ENCODE results near the gene QDPR.

The QDPR gene

DNA sequence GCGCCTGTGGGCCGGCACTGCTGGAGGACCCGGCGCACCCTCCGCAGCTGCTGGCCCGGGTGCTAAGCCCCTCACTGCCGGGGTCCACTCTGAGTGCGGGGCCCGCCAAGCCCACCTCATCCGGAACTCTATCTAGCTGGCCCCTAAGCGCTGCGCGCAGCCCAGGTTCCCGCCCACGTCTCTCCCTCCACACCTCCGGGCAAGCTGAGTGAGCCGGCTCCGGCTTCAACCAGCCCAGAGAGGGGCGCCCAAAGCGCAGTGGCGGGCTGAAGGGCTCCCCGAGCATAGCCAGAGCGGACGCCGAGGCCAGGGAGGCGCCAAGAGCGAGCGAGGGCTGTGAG is 75.2 kb downstream of the QDPR start:
- no peak overlapping the region for H3K4me2 ChIP-seq (ENCODE audit: low read length)
- no peaks in the 10 kb centered on the region for H3K27me3 ChIP-seq (ENCODE audit: insufficient read depth, low read length)
- no peaks in the 10 kb centered on the region for H3K9me3 ChIP-seq (ENCODE audit: low read length)
- no peaks in the 10 kb centered on the region for H3F3A ChIP-seq (ENCODE audit: insufficient read depth, low read length)
- H3K27ac ChIP-seq (ENCODE audit: low read depth, low read length, poor library complexity, severe bottlenecking), result no peak overlapping the region
- no peak overlapping the region for H3K4me3 ChIP-seq (ENCODE audit: low read depth, low read length, poor library complexity, severe bottlenecking)
- H3K79me2 ChIP-seq (ENCODE audit: insufficient read depth, low read length), result no peaks in the 10 kb centered on the region
- no peaks in the 10 kb centered on the region for H3K36me3 ChIP-seq (ENCODE audit: insufficient read depth, low read length)
- H3K9me2 ChIP-seq (ENCODE audit: low read depth, low read length), result no peaks in the 10 kb centered on the region
- no peak overlapping the region for H2AFZ ChIP-seq (ENCODE audit: low read length)
- TF ChIP-seq, protein P1, sequence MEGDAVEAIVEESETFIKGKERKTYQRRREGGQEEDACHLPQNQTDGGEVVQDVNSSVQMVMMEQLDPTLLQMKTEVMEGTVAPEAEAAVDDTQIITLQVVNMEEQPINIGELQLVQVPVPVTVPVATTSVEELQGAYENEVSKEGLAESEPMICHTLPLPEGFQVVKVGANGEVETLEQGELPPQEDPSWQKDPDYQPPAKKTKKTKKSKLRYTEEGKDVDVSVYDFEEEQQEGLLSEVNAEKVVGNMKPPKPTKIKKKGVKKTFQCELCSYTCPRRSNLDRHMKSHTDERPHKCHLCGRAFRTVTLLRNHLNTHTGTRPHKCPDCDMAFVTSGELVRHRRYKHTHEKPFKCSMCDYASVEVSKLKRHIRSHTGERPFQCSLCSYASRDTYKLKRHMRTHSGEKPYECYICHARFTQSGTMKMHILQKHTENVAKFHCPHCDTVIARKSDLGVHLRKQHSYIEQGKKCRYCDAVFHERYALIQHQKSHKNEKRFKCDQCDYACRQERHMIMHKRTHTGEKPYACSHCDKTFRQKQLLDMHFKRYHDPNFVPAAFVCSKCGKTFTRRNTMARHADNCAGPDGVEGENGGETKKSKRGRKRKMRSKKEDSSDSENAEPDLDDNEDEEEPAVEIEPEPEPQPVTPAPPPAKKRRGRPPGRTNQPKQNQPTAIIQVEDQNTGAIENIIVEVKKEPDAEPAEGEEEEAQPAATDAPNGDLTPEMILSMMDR (IDR thresholded peaks at IDR 0.05; ENCODE audit: low read length), result no peak
- TF ChIP-seq EZH2 (IDR thresholded peaks at IDR 0.05; ENCODE audit: borderline replicate concordance, low read length), result no peak
- H3K4me1 ChIP-seq (ENCODE audit: insufficient read depth, low read length, severe bottlenecking), result no peaks in the 10 kb centered on the region
- H3K9ac ChIP-seq (ENCODE audit: low read length), result no peak overlapping the region
- no peaks in the 10 kb centered on the region for H4K20me1 ChIP-seq (ENCODE audit: insufficient read depth, low read length)

Measured in OCI-LY1 (cell line).